Measurements from ENCODE around the gene DNAJB6. TPM values are rescaled to one million over a fixed set of nuclear protein-coding genes. Genes with fewer than 3 reads are reported as not detected.

The DNAJB6 gene
- total RNA-seq, 1 experiment from 2014 or later: 201 TPM

GRCh38 chr7:157459966-157460365 is 123.2 kb downstream of the DNAJB6 start:
- ATAC-seq (no peak), DNase-seq (ENCODE audit: low read depth, low spot score) (no peak)
- Histone ChIP-seq H3K4me1 (ENCODE audit: control insufficient read depth, insufficient read depth, low read length) (no peaks in the 10 kb centered on the region), H3K27me3 (ENCODE audit: control insufficient read depth, insufficient read depth, low read length) (no peaks in the 10 kb centered on the region; the same call in 1 of the 2 replicates), H3K4me3 (ENCODE audit: low read depth in 2 of 2, low read length in 2 of 2) (no peak overlapping the region), H3K36me3 (ENCODE audit: control insufficient read depth, insufficient read depth, low read length) (no peaks in the 10 kb centered on the region), H3K9me3 (ENCODE audit: control insufficient read depth, insufficient read depth, low read depth, low read length) (no peaks in the 10 kb centered on the region), H3K27ac (ENCODE audit: low read length) (no peak overlapping the region)
- CTCF ChIA-PET: no interaction called here
- intact Hi-C loops (cut with micrococcal nuclease; ENCODE audit: unreplicated experiment): no loop called here
- BruUV-seq (replicated peaks): no TSS peak
- in situ Hi-C loops (cut with HindIII; ENCODE audit: low pct_unique_long_range_greater_than_20kb, low sequenced_read_pairs): no loop called here
- no peak for TF ChIP-seq CTCF (IDR thresholded peaks at IDR 0.05)
- TF ChIP-seq, protein P1, sequence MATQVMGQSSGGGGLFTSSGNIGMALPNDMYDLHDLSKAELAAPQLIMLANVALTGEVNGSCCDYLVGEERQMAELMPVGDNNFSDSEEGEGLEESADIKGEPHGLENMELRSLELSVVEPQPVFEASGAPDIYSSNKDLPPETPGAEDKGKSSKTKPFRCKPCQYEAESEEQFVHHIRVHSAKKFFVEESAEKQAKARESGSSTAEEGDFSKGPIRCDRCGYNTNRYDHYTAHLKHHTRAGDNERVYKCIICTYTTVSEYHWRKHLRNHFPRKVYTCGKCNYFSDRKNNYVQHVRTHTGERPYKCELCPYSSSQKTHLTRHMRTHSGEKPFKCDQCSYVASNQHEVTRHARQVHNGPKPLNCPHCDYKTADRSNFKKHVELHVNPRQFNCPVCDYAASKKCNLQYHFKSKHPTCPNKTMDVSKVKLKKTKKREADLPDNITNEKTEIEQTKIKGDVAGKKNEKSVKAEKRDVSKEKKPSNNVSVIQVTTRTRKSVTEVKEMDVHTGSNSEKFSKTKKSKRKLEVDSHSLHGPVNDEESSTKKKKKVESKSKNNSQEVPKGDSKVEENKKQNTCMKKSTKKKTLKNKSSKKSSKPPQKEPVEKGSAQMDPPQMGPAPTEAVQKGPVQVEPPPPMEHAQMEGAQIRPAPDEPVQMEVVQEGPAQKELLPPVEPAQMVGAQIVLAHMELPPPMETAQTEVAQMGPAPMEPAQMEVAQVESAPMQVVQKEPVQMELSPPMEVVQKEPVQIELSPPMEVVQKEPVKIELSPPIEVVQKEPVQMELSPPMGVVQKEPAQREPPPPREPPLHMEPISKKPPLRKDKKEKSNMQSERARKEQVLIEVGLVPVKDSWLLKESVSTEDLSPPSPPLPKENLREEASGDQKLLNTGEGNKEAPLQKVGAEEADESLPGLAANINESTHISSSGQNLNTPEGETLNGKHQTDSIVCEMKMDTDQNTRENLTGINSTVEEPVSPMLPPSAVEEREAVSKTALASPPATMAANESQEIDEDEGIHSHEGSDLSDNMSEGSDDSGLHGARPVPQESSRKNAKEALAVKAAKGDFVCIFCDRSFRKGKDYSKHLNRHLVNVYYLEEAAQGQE (IDR thresholded peaks at IDR 0.05; ENCODE audit: insufficient read depth in 1 of 2, low read depth in 2 of 2, low read length in 1 of 2): no peak
- no peak for TF ChIP-seq POLR2AphosphoS5 (IDR thresholded peaks at IDR 0.05; ENCODE audit: low read depth, low read length)
- TF ChIP-seq SIN3A (IDR thresholded peaks at IDR 0.05; ENCODE audit: borderline replicate concordance, insufficient read depth, low read depth, low read length): no peak
- no peak for TF ChIP-seq TCF7L2 (IDR thresholded peaks at IDR 0.05; ENCODE audit: low read depth, low read length)
- POLR2A ChIA-PET: no interaction called here

DNA sequence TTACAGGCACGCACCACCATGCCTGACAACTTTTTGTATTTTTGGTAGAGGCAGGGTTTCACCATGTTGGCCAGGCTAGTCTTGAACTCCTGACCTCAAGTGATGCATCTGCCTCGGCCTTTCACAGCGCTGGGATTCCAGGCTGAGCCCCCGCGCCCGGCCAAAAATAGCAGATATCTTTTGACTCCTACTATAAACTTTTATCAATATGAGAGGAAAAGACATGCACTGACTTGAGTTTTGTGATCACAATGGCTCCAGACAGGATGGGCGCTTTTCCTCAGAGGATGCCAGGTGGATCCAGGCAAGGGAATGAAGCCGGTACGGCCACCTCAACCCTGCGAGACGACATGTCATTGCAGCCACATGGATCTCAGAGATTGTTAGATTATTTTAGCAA is 123.9 kb downstream of the DNAJB6 start:
- TF ChIP-seq, protein P1 (IDR thresholded peaks at IDR 0.05; ENCODE audit: insufficient read depth in 1 of 2, low read depth in 2 of 2, low read length in 1 of 2): no peak
- no peak for TF ChIP-seq TCF7L2 (IDR thresholded peaks at IDR 0.05; ENCODE audit: low read depth, low read length)
- Histone ChIP-seq H3K9me3 (ENCODE audit: control insufficient read depth, insufficient read depth, low read depth, low read length) (no peaks in the 10 kb centered on the region), H3K27me3 (ENCODE audit: control insufficient read depth, insufficient read depth, low read length) (no peaks in the 10 kb centered on the region), H3K4me1 (ENCODE audit: control insufficient read depth, insufficient read depth, low read length) (no peaks in the 10 kb centered on the region), H3K36me3 (ENCODE audit: control insufficient read depth, insufficient read depth, low read length) (no peaks in the 10 kb centered on the region), H3K27ac (ENCODE audit: low read length) (no peak overlapping the region), H3K4me3 (ENCODE audit: low read depth in 2 of 2, low read length in 2 of 2) (no peak overlapping the region)
- ChIA-PET CTCF (interaction anchor here (0.6 kb wide), 1 partner anchor 314 kb away, joined by 4 read pairs; no protein-coding TSS in a partner anchor), POLR2A (no interaction called here)
- in situ Hi-C loops (cut with HindIII; ENCODE audit: low pct_unique_long_range_greater_than_20kb, low sequenced_read_pairs): no loop called here
- no TSS peak for BruUV-seq (replicated peaks)
- DNase-seq (ENCODE audit: low read depth, low spot score): no peak
- intact Hi-C loops (cut with micrococcal nuclease; ENCODE audit: unreplicated experiment): no loop called here
- no peak for ATAC-seq
